Lower leg skin (tissue), 4 donors: Measurements from ENCODE around the gene SPDYE8. TPM values are rescaled to one million over a fixed set of nuclear protein-coding genes. Genes with fewer than 3 reads are reported as not detected.
A peak's percentile ranks its signal among the peaks of the same experiment; 100 is the strongest.
"Not testable (repeated sequence)": the region's sequence is repeated elsewhere in the genome, so short reads cannot be mapped to it uniquely, and the experiment has no call there.

Experiments used
- DNase-seq, 2 donors: peaks; one replicate each; pipeline ENCODE4 v3.0.0-alpha.2; 2019; ENCODE audit warnings: low spot score in 2 of 2
- H3K4me3 ChIP-seq: fragments of 200-600 bp; sonication (generic); 2 replicates; pipeline ENCODE4 v1.5.1; 2017; ENCODE audit warnings: mild to moderate bottlenecking, low read depth; ENCODE audit not compliant: poor library complexity, severe bottlenecking
- POLR2A ChIP-seq, 2 donors: fragments of 450-650 bp; IDR thresholded peaks; one replicate each; pipeline ENCODE4 v1.6.1; 2016 to 2017; ENCODE audit warnings: antibody characterized with exemption in 2 of 2, mild to moderate bottlenecking in 1 of 2, moderate library complexity in 1 of 2
- WGBS, 2 donors: methylation state at CpG; one replicate each; pipeline ENCODE4 v1.1.5; 2018; 5-methylcytosine and 5-hydroxymethylcytosine counted together
- intact Hi-C: fragments of 100-400 bp; cut with DNase I; formaldehyde crosslinking; loops from one replicate; pipeline ENCODE4 v1.15.0; 2023; ENCODE audit warnings: low total_unique reads
- total RNA-seq, 4 donors: library from RNA; depleted of rRNA; stranded (reverse); fragments of >200 nt; gene quantifications; one replicate each; pipeline ENCODE4 v1.1.0, GENCODE V29; 2016

The SPDYE8 gene, protein sequence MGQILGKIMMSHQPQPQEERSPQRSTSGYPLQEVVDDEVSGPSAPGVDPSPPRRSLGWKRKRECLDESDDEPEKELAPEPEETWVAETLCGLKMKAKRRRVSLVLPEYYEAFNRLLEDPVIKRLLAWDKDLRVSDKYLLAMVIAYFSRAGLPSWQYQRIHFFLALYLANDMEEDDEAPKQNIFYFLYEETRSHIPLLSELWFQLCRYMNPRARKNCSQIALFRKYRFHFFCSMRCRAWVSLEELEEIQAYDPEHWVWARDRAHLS
- not detected for total RNA-seq

DNA sequence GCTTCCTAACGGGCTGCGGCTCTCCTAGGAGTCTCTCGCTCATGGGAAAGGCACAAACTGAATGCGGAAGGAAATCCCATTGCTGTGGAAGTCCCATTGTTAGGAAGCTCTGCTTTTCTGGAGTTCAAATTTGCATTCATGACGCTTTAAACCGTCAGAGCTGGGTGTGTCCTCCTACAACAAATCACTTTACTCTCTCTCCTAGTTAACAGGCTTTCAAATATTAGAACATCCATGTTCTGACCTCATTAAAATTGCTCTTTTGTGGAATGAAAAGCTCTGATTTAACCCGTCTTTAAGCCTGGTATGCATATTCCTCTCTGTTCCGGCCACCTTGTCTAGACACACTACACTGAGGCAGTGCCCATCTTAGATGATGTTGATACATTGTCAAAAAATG lies at the start of gene SPDYE8:
SPDYE8 (minus strand) TSS at position 101 of the 400 bp plus-strand sequence. CDS start 1,800 bp downstream, outside the sequence.
- no CpG with 5 or more reads among the region's 8 CpGs for WGBS, 2 donors
- intact Hi-C loops, DNase-seq, H3K4me3 ChIP-seq: not testable (repeated sequence)

DNA sequence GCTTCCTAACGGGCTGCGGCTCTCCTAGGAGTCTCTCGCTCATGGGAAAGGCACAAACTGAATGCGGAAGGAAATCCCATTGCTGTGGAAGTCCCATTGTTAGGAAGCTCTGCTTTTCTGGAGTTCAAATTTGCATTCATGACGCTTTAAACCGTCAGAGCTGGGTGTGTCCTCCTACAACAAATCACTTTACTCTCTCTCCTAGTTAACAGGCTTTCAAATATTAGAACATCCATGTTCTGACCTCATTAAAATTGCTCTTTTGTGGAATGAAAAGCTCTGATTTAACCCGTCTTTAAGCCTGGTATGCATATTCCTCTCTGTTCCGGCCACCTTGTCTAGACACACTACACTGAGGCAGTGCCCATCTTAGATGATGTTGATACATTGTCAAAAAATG lies 28.2 kb upstream of the SPDYE8 start, which contains the start of gene SPDYE11:
SPDYE11 (minus strand) TSS at position 101 of the 400 bp plus-strand sequence. CDS start 1,800 bp downstream, outside the sequence.
- intact Hi-C loops, H3K4me3 ChIP-seq, DNase-seq: not testable (repeated sequence)
- no CpG with 5 or more reads among the region's 8 CpGs for WGBS, 2 donors

DNA sequence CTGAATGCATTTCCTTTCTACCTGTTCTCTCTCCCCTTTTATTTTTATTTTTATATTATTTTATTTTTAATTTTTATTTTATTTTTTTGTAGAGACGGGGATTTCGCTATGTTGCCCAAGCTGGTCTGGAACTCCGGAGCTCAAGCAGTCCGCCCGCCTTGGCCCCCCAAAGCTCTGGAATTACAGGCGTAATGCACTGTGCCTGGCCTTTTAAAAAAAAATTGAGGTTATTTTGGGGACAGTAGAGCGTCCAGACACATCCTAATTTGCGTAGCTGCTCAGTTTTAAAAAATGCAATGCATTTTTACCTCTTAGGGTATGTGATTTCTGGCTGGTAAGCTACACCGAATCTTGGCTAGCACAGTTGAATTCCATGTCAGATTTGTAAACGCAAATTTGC lies 23.1 kb downstream of the SPDYE8 start:
- intact Hi-C loops, H3K4me3 ChIP-seq: not testable (repeated sequence)
- peak in 1 of 2 donors; percentile 76 for DNase-seq
- WGBS, 2 donors = 16 to 17% methylated on average over 10 of the region's 10 CpGs

DNA sequence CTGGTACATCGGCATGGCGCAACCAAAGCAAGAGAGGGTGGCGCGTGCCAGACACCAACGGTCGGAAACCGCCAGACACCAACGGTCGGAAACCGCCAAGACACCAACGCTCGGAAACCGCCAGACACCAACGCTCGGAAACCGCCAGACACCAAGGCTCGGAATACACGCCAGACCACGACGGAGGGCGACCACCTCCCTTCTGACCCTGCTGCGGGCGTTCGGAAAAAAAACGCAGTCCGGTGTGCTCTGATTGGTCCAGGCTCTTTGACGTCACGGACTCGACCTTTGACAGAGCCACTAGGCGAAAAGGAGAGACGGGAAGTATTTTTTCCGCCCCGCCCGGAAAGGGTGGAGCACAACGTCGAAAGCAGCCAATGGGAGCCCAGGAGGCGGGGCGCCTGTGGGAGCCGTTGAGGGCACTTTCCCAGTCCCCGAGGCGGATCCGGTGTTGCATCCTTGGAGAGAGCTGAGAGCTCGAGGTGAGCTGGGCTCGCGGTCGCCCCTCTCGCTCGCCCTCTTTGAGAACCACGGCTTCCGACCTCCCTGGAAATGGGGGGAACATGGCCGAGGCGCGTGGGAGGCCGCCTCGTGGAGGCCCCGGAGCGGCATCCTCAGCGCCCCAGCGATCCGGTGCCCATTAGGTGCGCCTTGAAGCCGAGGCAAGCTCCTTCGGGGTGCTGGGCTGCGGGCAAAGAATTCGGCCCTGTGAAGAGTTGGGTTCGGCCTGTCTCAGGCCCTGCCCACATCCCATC lies 23.7 kb downstream of the SPDYE8 start:
- peak in 1 of 2 donors; percentile 45 for TF ChIP-seq POLR2A (IDR thresholded peaks at IDR 0.05)
- H3K4me3 ChIP-seq = peak overlapping the region; percentile 48
- intact Hi-C loops = not testable (repeated sequence)
- WGBS, 2 donors = 0 to 1% methylated on average over 30 to 31 of the region's 66 CpGs
- peak; percentile 83 to 98 for DNase-seq

DNA sequence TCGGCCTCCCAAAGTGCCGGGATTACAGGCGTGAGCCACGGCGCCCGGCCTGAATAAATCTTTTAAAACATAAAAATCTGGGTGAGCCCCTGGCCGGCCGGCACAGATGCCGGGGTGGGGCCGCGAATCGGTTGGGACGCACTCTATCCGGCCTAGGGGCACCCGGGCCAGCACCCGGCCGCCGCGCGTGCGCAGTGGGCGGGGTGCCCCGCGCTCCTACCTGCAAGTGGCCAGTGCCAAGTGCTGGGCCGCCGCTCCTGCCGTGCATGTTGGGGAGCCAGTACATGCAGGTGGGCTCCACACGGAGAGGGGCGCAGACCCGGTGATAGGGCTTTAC lies 24.2 kb downstream of the SPDYE8 start:
- intact Hi-C loops = not testable (repeated sequence)
- H3K4me3 ChIP-seq = peak overlapping the region; percentile 32
- WGBS, 2 donors = no CpG with 5 or more reads among the region's 30 CpGs
- peak; percentile 37 to 93 for DNase-seq

DNA sequence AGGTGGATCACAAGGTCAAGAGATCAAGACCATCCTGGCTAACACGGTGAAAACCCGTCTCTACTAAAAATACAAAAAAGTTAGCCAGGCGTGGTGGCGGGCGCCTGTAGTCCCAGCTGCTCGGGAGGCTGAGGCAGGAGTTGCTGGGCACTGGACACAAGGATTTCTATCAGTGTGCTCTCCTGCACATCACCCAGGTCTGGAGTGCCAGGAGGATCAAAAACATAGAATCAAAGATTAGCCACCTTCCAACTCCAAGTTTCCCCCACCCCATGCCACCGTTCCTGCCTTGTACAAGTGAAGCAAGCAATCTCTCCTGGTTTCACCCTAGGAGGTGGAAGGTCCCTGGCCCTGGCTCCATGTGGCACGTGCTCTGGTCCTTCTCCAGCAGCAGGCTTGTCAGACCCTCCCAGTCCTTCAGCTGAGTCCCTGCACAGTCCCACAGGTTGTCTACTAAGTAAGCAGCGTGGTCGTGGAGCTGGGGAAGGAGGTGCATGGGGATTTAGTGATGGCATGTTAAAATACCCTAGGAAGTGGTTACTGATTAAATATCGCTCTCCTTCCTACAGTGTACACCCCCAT lies 31.6 kb downstream of the SPDYE8 start:
- H3K4me3 ChIP-seq, DNase-seq, intact Hi-C loops: not testable (repeated sequence)
- WGBS, 2 donors = no CpG with 5 or more reads among the region's 11 CpGs

DNA sequence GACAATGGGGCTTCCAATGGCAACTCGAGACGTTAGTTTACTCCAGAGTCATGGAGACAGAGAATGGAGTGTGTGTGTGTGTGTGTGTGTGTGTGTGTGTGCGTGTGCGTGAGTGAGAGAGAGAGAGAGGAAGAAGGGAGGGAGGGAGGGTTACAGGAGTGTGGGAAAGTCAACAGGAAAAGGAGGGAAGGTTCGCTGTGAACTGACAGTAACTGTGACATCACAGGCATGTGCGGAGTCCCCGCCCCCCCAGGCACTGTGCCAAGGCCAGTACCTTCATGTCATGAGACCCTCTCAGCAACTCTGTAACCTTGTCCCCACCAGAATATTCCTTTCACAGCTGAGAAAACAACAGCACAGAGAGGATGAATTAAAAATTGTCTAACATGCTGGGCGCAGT lies 32.1 kb downstream of the SPDYE8 start:
- intact Hi-C loops, DNase-seq, H3K4me3 ChIP-seq: not testable (repeated sequence)
- WGBS, 2 donors = 87% methylated on average over 4 of the region's 8 CpGs; no CpG with 5 or more reads in 1 of the 2 donors

DNA sequence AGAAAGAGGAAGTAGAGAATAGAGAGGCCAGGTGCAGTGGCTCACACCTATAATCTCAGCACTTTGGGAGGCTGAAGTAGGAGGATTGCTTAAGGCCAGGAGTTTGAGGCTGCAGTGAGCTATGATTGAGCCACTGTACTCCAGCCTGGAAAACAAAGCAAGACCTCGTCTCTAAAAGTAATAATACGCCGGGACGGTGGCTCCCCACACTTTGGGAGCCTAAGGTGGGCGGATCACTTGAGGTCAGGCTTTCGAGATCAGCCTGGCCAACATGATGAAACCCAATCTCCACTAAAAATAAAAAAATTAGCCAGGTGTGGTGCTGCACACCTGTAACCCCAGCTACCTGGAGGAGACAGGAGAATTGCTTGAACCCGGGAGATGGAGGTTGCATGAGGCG lies 34.1 kb downstream of the SPDYE8 start:
- DNase-seq, H3K4me3 ChIP-seq, intact Hi-C loops: not testable (repeated sequence)
- 100% methylated on average over 6 of the region's 8 CpGs; no CpG with 5 or more reads in 1 of the 2 donors for WGBS, 2 donors

DNA sequence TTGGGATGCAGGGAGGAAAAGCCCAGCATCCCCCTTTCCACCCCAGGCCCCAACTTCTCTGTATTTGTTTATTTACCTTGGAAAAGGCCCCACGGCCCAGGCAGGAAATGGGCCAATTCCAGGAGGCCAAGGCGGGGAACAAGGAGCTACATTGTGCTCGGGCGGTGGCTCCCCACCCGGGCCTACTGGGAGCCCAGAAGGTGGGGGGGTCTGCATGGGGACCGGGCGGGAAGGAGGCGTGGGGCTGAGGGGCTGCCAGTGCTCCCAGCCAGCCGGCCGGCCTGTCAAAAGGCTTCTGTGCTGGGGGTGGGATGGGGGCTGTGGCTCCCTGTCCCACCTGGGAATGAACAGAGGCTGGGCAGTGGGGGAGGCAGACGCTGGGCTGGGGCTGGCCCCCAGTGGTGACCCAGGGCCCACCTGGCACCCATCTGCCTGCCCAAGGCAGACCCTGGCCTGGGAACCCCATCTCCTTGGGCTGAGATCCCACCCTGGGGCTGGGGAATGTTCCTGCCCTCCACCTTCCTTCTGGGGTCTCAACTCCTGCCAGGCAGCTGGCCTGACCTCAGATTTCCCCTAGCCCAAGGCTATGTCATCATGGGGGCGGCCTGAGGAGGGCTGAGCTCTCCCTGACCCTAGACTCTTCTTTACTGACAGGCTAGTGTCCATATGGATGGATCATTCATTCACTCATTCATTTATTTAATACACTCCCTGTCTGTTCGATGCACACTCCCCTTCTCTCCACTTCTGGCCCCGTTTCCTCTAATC lies 39.2 kb downstream of the SPDYE8 start:
- no CpG with 5 or more reads among the region's 14 CpGs for WGBS, 2 donors
- H3K4me3 ChIP-seq, intact Hi-C loops: not testable (repeated sequence)
- peak in 1 of 2 donors; percentile 74 for DNase-seq

DNA sequence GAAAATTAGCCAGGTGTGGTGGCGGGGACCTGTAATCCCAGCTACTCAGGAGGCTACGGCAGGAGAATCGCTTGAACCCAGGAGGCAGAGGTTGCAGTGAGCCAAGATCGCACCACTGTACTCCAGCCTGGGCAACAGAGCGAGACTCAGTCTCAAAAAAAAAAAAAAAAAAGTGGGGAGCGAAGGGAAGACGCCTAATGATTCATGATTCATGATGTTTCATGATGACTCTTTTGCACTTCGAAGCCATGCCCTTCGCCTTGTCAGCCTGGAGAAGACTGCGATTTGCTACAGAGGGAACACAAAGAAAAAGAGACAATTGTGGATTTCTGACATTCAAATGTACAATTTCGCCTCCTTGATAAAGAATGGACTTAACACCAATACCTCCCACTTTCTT lies 47.5 kb downstream of the SPDYE8 start:
- WGBS, 2 donors = 83 to 92% methylated on average over 7 to 8 of the region's 11 CpGs
- intact Hi-C loops, H3K4me3 ChIP-seq, DNase-seq: not testable (repeated sequence)

DNA sequence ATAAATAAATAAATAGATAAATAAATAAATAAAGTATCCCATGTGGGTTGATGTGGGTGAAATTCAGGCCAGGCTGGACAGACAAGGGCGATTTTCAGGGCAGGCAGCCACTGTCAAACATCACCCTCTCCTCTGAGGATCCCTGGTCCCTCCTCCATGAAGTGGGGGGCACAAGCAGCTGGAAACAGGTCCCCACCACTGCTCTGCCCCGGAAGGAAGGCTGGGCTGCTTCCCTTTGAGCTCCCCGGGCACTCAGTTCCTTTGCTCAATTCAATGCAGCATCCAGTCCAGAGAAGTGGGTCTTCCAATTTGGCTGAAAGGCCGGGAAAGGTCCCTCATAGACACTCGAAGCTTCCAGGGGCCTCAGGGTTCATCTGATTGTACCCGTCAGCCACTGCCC lies 49.2 kb downstream of the SPDYE8 start:
- H3K4me3 ChIP-seq = not testable (repeated sequence)

DNA sequence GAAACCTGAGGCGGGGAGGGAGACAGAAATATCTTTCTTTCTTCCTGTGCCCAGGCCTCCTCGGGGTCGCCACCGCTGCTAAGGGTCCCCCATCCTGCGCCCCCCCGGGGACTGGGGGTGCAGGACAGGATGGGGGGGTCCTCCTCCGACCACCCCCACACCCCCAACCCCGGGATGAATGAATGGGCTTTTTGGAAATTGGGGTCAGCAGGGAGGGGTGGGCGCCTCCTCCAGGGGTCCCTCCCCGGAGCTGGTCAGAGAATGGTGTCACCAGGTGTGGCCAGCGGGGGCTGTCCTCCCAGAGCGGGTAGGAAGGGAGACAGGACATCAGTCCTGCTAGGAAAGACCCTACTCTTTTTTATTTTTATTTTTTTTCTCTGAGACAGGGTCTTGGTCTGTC lies 53.1 kb downstream of the SPDYE8 start:
- 83 to 100% methylated on average over 2 to 4 of the region's 12 CpGs for WGBS, 2 donors
- H3K4me3 ChIP-seq, intact Hi-C loops: not testable (repeated sequence)
- peak in 1 of 2 donors; percentile 68 for DNase-seq

More for the DNA sequence above, 49.2 kb downstream of the SPDYE8 start:
- intact Hi-C loops = not testable (repeated sequence)
- WGBS, 2 donors = no CpG with 5 or more reads among the region's 6 CpGs
- DNase-seq = peak in 1 of 2 donors; percentile 66

DNA sequence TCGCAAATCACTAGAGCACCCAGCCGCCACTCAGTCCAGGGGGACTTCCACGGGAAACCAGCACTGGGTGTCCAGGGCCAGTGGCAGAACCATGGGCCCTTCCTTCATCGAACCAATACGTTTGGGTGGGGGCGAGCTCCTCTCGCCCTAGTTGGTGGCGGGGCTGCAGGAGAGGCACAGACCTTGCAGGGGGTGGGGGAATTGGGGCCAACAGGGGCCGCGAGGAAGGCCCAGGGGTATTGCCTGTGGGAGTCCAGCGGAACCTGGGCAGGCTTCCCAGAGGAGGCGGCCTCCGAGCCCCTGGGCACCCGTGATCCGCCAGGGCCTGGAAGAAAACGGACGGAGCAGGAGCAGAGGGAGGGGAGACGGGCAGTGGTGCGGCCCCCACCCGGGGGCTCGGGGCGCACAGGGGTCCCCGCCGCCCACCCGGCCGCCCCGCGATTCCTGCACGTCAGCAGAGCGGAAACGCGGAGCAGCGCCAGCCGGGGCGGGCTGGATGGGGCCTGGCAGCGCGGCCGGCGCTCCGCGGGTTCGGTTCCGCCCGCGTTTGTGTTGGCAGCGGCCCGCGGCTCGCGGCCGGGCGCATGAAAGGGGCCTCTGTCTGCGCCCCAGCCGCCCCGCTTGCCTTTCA lies 53.8 kb downstream of the SPDYE8 start:
- intact Hi-C loops, H3K4me3 ChIP-seq: not testable (repeated sequence)
- peak in 1 of 2 donors; percentile 70 for DNase-seq
- 92 to 100% methylated on average over 2 of the region's 55 CpGs for WGBS, 2 donors

DNA sequence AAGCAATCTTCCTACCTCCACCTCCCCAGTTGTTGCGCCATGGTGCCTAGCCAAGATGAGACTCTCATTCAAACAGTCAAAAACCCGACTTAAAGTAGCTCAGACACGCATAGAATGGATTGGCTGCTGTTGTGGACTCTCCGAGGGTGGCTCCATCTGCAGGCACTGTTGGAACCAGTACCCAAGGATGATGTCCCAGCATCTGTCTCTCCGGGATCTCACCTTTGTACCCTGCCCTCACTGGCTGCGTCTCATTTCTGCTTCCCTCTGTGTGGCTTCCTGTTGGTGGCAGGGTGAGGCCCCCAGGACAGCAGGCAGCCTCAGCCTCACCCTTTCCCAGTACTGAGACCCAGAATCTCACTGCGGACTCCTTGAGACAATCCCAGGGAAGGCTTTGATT lies 54.8 kb downstream of the SPDYE8 start:
- intact Hi-C loops, H3K4me3 ChIP-seq, DNase-seq: not testable (repeated sequence)
- 93% methylated on average over 3 of the region's 7 CpGs; no CpG with 5 or more reads in 1 of the 2 donors for WGBS, 2 donors
